HG03060 (cell line): Measurements from ENCODE around the gene ZSWIM8.
"Not testable (repeated sequence)": the region's sequence is repeated elsewhere in the genome, so short reads cannot be mapped to it uniquely, and the experiment has no call there.

ENCODE experiments used
- ATAC-seq: cut with Tn5 transposase; IDR thresholded peaks from one replicate; pipeline ENCODE4 v1.9.1; 2021; ENCODE audit warnings: low read depth, moderate number of reproducible peaks; ENCODE audit not compliant: unreplicated experiment

The ZSWIM8 gene

DNA sequence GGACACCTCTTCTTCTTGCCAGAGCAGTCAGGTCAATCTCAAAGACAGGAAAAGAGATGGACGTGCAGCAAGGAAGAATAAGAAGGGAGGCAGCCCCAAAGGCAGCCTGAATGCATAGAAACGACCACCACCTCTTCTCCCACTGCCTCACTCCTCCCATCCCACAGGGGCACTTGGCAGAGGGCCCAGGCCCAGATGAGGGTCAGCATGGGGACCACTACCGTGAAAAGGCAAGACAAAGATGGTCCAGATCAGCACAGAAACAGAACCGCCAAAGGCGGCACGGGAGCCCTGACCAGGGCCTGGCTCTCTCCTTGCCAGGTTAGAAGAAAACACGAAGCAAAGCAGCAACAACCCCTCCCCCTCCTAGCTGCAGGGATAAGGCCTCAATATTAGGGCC is 27.9 kb downstream of the ZSWIM8 start:
- no peak for ATAC-seq

DNA sequence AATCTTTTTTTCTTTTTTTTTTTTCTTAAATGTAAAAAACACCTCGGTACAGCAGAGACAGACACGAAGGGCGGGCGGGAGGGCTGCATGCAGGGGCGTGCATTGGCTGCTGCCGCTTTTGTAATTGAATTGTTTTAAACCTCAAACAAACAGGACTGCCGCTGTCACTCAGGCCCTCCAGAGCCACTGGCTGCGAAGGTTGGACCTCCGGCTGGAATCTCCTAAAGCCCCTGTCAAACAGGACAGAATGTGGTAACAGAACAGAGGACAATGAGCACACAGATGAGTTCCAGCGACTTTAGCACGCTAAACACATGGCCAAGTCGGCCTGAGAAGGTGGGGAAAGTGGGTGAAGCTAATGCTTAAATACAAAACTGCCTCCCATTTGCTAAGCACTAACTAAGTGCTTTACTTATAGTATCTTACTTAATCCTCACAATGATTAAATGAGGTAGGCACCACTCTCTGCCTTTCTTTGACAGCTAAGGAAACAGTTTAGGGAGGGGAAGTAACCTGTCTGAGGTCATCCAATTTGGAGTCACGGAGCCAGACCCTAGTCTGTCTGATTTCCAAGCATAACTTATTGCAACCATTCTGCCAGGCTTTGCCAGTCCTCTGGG is 29.0 kb downstream of the ZSWIM8 start:
- ATAC-seq = no peak

DNA sequence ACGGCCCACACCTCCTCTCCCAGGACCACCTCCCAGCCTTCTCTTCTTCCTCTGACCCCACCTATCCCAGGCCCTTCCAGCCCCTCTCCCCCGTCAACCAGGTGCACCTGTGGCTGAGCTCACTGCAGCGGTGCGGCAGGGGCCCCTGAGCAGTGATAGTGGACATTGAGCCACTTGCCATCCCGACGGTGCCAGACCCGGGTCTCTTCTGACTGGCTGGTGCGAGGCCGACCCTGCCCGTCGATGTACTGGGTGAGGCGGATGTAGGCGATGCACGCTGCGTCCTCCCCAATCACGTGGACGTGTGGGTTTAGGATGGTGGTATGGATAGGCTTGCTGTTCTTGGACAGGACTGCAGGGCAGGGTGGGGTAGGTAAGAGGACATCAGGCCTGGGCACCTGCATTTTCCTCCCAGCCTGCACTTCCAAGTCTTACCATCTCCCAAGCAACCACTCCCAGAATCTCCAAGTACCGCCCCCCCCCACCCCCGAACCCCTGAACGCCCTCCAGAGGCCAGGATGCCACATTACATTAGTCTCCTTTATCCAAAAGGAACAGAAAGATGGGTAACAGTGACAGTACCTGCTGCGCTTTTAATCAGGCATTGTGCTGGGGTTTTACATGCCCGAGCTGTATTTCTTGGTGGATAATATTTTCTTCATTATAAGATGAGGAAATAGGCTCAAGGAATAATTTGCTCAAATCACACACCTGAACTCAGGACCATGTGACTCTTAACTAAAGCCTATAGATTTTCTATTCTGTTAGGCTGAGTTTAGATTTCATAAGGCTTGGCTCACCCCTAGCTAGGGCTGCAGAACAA is 29.7 kb downstream of the ZSWIM8 start:
- ATAC-seq = no peak

DNA sequence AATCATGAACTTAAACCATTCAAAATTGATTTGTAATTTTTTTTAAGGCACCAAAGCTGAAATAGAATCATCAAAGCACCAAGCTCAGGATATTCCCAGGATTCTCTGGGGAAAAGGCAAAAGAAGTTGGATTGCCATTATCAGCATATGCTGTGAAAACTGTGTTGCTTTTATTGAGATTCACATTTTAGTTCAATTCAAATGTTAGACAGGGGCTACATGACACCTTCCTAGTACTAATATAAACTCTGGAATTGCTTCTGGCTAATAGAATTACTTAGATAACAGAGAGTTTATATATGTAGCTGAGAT is 30.3 kb downstream of the ZSWIM8 start:
- ATAC-seq = no peak

GRCh38 chr10:73816917-73817729 is 31.7 kb downstream of the ZSWIM8 start:
- ATAC-seq = no peak

DNA sequence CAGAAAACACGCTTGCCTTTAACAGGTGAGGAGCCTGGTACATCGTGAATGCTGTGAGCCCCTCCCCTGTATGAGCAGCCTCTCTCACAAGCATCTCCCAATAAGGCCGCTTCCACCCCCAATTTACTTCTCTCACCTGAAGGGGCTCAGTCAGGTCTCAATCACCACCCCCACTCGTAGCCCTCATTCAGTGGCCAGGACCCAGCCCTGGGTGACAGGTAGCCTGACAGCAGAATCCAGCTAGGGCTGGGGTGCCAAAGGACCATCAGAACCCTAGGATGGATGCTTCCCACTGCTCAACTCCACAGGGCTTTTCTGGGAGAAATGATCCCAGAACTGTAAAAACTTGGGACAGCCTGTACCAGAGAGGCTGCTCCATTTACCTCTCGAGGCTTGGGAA is 32.4 kb downstream of the ZSWIM8 start:
- ATAC-seq = no peak

- no peak for ATAC-seq
Observed at GRCh38 chr10:73818402-73818801, 33.0 kb downstream of the ZSWIM8 start.

DNA sequence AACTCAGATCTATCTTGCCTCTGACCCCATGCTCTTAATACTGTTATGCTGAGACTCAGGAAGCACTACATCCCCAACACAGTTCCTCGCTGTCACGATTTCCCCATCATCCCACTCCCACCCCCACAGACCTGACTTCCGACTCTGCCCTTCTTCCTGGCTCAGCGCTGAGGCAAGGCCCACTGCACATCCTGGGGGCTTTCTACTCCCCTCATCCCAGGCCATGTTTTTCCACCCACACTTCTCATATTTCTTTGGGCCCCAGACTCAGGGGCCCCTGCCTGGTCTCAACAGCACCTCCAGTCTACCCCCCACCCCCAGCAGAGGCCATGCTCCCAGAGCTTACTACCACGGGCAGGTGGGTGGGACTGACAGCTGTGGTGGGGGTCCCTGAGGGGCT is 33.7 kb downstream of the ZSWIM8 start:
- no peak for ATAC-seq

DNA sequence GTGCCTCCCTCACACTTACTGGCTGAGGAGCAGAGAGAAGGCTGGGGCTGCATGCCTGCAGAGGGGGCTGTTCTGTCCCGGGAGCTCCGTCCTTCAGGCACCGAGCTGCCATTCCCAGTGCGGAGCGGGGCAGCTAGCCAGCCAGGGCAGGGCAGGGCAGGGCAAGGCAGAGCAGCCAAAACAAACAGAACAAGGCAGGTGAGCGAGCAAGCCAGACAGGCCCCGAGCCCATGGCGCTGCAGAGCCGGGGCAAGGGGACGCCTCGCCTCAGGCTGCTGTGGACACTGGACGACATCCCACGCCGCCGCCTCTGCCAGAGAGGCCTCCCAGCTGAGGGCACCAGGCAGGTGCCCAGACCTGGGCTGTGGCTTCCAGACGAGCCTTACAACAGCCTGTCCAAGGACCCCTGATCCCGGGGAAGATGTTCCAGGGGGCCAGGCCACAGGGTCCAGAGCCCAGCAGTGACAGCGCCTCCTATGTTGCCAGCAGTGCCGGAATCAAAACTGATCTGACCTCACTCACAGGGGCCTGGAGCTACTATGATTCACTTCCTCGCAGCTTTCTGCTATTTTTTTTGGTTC is 34.2 kb downstream of the ZSWIM8 start:
- no peak for ATAC-seq

DNA sequence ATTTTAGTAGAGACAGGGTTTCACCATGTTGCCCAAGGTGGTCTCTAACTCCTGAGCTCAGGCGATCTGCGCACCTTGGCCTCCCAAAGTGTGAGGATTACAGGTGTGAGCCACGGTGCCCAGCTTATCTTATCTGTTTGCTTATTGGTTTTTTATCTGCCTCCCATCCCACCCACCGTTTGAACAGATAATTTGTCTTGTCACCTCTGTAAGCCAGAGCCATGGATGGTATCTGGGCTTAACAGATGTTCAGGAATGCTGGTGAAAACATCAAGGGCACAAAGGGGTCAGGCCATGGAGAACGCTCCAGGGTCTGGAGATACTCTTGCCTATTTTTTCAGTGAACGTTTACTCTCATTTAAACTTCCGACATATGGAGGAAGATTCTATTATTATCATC is 38.0 kb downstream of the ZSWIM8 start:
- no peak for ATAC-seq

DNA sequence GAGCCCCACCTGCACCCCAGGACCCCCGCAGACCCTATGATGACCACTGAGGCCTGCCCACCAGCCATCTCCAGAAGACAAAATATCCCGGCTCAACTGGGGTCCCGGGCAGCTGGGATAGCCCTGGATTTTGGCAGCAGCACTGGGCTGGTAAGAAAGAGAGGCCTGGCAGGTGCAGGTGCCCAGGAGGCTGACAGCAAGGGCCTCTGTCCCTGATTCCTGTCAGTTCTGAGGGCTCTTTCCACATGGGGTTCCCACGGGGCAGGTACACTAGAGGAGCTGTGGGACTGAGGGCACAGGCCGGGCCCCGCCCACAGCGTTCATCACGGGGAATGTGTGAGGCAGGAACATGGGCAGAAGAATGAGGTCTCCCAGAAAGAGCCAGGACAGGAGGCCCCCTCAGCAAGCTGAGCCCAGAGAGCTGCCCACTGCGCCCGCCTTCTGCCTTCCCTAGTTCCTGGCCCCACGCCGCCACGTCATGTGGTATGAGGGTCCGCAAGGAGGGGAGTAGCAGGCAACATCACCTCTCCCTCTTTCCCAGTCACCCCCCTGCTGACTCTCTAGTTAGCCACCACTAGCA is 38.8 kb downstream of the ZSWIM8 start:
- no peak for ATAC-seq

GRCh38 chr10:73827346-73828089 is 42.1 kb downstream of the ZSWIM8 start:
- no peak for ATAC-seq

DNA sequence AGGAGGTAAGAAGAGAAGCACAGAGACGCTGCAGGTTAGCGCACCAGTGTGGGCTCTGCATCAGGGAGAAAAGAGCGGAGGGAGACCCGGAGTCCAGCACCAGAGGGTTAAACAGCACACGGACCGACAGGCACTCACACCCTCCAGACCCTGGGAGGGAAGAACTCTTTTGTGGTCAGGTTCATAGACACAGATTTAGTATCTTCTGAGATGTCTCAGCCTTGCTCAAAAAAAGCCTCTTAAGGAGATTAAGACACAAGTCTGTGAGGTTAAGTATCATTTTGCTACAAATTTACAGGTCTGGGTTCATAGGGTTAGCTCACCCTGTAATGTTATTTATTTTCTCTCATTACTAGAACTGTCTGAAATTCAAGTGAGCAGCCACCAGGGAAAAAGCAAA is 42.8 kb downstream of the ZSWIM8 start:
- no peak for ATAC-seq

GRCh38 chr10:73829090-73829489 is 43.7 kb downstream of the ZSWIM8 start:
- ATAC-seq = not testable (repeated sequence)

DNA sequence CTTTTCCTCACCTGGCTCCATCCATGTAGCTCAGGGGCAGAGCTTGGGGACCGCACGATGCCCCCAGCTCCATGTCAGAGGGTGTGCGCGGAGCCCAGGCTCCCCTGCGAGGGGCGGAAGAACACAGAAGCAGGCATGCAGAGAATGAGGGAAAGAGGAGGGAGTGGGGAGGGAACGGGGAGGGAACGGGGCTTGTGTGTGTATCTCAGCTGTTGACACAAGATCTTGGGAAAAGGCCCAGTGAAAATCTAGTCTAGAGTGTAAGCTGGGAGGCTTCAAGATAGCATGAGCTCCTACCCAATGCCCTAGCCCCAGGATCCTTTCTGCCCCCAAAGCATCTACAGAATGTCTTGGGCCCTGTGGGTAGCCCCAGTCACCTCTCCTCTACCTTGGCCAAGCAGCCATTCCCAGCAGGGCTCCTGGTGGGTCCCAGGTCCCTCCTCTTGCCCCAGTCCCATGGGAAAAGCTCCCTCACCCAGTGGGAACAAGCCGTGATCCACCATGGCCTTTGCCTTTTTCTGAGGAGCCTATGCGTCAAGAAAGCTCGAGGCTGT is 51.1 kb downstream of the ZSWIM8 start:
- ATAC-seq = no peak

- ATAC-seq = no peak
Observed at GRCh38 chr10:73837072-73837471, 51.7 kb downstream of the ZSWIM8 start.

DNA sequence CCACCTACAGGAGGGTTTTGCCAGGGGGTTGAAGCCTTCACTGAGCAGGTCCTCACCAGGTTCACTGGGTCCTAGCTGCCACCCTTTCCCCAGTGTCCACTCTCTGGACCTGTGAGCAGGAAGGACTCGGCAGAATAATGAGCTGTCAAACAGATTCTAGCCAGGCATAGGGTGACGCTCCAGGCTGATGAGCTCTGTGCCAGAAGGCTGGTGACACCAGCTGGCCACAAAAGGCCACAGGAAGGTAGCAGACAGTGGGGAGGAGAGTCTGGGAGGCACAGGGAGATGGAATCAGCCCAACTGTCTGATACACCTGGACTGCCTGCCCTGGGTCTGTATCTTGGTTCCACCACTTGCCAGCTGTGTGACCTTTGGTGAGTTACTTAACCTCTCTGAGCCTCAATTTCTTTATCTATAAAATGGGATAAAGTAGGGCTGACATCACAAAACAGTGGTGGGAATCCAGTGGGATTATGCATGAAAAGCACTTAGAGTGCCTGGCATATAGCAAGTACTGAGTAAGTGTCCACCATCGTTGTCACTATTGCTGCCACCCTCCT is 52.7 kb downstream of the ZSWIM8 start:
- ATAC-seq = no peak

GRCh38 chr10:73838827-73839226 is 53.4 kb downstream of the ZSWIM8 start:
- ATAC-seq = no peak

DNA sequence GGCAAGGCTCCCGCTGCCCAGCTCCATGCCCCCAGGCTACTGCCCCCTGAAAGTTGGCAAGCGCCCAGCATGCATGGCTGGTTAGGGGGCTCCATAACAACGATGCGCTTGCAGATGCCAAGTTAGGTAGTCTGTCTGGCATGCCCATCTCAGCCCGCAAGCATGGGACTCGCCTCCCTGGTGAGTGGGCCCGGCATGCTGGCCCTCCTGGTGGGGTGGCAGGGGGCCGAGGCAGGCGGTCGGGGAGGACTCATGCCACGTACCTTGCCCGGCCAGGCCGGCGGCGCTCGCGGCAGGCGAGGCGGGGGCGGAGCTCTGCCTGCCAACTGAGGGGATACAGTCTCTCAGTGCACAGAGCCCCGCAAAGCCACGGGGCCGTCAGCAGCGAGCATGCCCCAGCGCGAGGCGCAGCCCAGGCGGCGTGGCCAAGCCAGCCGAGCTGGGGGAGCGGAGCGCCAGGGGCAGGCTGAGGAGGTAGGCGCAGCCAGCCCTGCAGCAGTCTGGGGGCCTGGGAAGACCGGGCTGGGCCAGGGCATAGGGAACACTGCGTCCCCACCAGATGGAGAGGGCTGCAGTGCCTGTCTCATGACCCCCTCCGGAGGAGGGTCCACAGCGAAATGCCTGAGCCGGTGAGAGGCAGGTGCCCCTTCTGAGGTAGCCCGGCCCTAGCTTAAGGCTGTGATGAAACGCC is 54.0 kb downstream of the ZSWIM8 start:
- ATAC-seq = no peak
